BE2C (cell line): ENCODE measurements around the gene HAUS5.
A peak's percentile ranks its signal among the peaks of the same experiment; 100 is the strongest.
"Not testable (repeated sequence)": the region's sequence is repeated elsewhere in the genome, so short reads cannot be mapped to it uniquely, and the experiment has no call there.

Experiments
- DNase-seq: peaks from one replicate; pipeline ENCODE4 v3.0.0-alpha.2; 2020
- H3K27me3 ChIP-seq: fragments of 250-450 bp; sonication (Bioruptor Pico); 2 replicates; pipeline ENCODE4 v1.5.1; 2020; ENCODE audit warnings: mild to moderate bottlenecking
- H3K36me3 ChIP-seq: fragments of 250-450 bp; sonication (Bioruptor Pico); 2 replicates; pipeline ENCODE4 v1.5.1; 2020; ENCODE audit warnings: mild to moderate bottlenecking
- H3K4me1 ChIP-seq: fragments of 250-450 bp; sonication (Bioruptor Pico); 2 replicates; pipeline ENCODE4 v1.5.1; 2020
- H3K4me3 ChIP-seq: 2 replicates; pipeline ENCODE4 v1.5.1; 2011; ENCODE audit warnings: low read depth, low read length
- H3K9me3 ChIP-seq: fragments of 250-450 bp; sonication (Bioruptor Pico); 2 replicates; pipeline ENCODE4 v1.5.1; 2020
- TF ChIP-seq, protein P1 (sequence below): IDR thresholded peaks from 2 replicates; pipeline ENCODE4 v1.5.1; 2012; ENCODE audit warnings: mild to moderate bottlenecking, low read depth, low read length

Gene HAUS5

DNA sequence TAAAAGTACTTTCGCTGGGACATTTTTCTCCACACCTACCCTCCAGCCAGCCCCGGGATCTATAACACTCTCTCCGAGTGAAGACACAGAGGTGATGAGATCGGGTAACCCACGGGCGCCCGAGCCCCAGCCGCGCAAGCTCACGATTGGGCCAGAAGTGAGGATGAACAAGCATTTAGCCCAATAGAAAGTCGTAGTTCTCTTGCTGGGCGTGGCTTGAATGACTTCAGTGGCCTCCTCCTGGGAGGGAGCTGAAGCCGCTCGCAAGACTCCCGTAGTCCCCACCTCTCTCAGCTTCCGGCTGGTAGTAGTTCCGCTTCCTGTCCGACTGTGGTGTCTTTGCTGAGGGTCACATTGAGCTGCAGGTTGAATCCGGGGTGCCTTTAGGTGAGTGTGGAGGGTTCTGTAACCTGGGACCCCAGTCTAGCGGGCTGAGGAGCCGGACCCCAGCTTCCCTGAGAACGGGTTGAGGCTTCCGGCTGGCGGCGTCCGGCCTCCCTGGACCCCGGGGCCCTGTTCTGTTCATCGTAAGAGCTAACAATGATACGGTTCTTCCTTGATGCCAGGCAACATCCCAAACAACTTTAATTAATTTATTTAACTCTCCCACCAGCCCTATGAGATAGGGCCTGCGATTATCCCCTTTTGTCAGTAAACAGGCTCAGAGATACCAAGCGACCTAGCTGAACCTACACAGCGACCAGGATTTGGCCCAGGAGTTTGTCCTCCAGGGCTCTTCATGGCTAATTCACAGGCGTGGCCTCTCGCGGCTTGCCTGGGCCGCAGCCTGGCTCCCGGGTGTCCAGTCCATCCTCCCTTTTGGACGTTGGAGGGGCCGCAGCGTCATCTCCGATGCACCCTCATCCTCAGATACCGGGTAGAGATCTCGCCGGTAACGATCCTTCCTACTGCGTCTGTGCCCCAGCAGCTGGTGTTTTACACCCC is 35.8 kb downstream of the HAUS5 start, which contains the start of gene COX6B1:
COX6B1 (plus strand) TSS at position 307 of the 945 bp plus-strand sequence. CDS start 2,921 bp downstream, outside the sequence.
- DNase-seq = peak; percentile 95
- H3K4me1 ChIP-seq = no peaks in the 10 kb centered on the region
- H3K36me3 ChIP-seq = peaks cover 26% of the 10 kb centered on the region
- H3K27me3 ChIP-seq = no peaks in the 10 kb centered on the region
- peak within 1 kb of the TSS; percentile 68 for H3K4me3 ChIP-seq
- H3K9me3 ChIP-seq = no peaks in the 10 kb centered on the region
- TF ChIP-seq, protein P1, sequence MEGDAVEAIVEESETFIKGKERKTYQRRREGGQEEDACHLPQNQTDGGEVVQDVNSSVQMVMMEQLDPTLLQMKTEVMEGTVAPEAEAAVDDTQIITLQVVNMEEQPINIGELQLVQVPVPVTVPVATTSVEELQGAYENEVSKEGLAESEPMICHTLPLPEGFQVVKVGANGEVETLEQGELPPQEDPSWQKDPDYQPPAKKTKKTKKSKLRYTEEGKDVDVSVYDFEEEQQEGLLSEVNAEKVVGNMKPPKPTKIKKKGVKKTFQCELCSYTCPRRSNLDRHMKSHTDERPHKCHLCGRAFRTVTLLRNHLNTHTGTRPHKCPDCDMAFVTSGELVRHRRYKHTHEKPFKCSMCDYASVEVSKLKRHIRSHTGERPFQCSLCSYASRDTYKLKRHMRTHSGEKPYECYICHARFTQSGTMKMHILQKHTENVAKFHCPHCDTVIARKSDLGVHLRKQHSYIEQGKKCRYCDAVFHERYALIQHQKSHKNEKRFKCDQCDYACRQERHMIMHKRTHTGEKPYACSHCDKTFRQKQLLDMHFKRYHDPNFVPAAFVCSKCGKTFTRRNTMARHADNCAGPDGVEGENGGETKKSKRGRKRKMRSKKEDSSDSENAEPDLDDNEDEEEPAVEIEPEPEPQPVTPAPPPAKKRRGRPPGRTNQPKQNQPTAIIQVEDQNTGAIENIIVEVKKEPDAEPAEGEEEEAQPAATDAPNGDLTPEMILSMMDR = no peak

DNA sequence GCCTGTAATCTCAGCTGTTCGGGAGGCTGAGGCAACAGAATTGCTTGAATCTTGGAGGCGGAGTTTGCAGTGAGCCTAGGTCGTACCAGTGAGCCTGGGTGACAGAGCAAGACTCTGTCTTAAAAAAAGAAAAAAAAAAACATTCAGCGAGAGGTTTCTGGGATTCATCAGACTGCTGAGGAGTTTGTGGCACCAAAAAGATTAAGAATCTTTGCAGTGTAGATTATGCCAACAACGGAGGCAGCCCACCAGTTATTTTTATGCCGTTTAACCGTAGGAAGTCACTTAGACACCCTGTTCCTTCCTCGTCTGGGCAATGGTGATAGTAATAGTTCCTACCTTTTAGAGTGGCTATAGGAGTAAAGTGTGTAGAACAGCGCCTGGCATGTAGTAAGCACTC is 38.0 kb downstream of the HAUS5 start:
- Histone ChIP-seq H3K27me3 (no peaks in the 10 kb centered on the region), H3K4me3 (no peak overlapping the region), H3K36me3 (peaks cover 44% of the 10 kb centered on the region), H3K9me3 (no peaks in the 10 kb centered on the region), H3K4me1 (no peaks in the 10 kb centered on the region)
- TF ChIP-seq, protein P1 = no peak
- DNase-seq = no peak

DNA sequence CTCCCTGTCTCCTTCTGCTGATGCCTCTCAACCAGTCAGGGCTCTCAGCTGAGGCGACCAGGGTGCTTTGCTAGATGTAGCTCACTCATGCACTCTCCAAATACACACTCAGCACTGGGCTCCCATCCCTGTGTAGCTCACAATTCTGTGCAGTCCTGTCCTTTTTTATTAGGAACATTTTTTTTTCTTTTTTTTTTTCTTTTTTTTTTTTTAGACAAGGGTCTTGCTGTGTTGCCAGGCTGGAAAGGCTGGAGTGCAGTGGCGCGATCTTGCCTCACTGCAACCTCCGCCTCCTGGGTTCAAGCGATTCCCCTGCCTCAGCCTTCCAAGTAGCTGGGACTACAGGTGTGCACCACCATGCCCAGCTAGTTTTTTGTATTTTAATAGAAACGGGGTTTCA is 42.3 kb downstream of the HAUS5 start:
- H3K27me3 ChIP-seq, H3K9me3 ChIP-seq, H3K4me3 ChIP-seq, DNase-seq, H3K4me1 ChIP-seq: not testable (repeated sequence)
- peaks cover 67% of the 10 kb centered on the region for H3K36me3 ChIP-seq

DNA sequence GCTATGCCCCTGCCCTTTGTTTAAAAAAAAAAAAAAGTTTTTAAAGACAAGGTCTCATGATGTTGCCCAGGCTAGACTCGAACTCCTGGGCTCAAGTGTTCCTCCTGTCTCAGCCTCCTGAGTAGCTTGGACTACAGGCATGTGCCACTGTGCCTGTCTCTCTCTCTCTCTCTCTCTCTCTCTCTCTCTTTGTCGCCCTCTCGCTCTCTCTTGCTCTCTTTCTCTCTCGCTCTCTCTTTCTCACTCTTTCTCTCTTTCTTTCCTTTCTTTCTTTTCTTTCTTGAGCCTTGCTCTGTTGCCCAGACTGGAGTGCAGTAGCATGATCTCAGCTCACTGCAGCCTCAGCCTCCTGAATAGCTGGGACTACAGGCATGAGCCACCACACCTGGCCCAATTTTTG is 43.1 kb downstream of the HAUS5 start:
- no peak overlapping the region for H3K4me3 ChIP-seq
- TF ChIP-seq, protein P1 = no peak
- H3K36me3 ChIP-seq = peaks cover 62% of the 10 kb centered on the region
- DNase-seq = no peak
- H3K9me3 ChIP-seq = no peaks in the 10 kb centered on the region
- H3K27me3 ChIP-seq = no peaks in the 10 kb centered on the region
- no peaks in the 10 kb centered on the region for H3K4me1 ChIP-seq

DNA sequence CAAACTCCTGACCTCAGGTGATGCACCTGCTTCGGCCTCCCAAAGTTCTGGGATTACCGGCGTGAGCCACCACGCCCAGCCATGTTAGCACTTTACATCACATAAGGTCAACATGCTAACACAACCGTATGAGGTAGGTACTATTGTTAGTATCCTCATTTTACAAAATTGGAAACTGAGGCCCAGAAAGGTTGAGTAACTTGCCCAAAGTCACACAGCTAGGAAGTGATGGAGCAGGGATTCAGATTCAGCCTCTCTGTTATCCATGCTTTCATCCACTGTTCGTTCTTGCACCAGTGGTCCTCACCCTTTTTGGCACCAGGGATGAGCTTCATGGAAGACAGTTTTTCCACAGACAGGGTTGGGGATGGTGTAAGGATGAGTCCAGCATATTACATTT is 44.2 kb downstream of the HAUS5 start:
- Histone ChIP-seq H3K4me1 (no peaks in the 10 kb centered on the region), H3K27me3 (no peaks in the 10 kb centered on the region), H3K36me3 (peaks cover 51% of the 10 kb centered on the region), H3K9me3 (no peaks in the 10 kb centered on the region), H3K4me3 (no peak overlapping the region)
- no peak for DNase-seq
- TF ChIP-seq, protein P1 = no peak

DNA sequence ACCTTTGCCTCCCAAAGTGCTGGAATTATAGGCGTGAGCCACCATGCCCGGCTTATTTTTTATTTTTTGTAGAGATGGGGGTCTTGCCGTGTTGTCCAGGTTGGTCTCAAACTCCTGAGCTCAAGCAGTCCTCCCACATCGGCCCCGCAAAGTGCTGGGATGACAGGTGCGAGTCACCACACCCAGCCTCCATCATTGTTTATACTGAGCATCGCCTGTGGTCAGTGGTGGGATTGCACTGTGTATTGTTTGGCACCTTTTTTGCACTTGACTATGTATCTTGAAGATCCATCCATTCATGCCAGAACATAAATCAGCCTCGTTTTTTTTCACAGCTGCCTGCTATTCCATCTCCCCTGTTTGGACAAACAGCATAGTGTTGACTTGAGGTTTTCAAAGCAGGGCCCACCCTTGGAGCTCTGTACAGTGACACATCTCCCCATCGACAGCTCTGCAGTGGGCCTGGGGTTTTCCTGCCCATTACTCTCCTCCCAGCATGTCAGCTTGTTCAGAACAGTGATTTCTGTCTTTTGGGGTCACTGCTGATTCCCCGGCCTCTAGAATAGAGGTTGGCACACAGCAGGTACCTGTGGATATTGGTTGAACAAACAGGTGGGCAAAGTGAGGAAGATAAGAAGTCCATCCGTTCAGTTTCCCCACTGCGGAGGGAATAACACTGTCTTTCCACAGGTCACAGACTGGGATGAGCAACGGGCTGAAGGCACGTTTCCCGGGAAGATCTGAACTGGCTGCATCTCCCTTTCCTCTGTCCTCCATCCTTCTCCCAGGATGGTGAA is 45.6 kb downstream of the HAUS5 start:
- DNase-seq = no peak
- peaks cover 43% of the 10 kb centered on the region for H3K36me3 ChIP-seq
- TF ChIP-seq, protein P1 = 0 out of 2 replicates have a peak, but pooled peaks have one; percentile 6
- no peak overlapping the region for H3K4me3 ChIP-seq
- no peaks in the 10 kb centered on the region for H3K4me1 ChIP-seq
- H3K27me3 ChIP-seq = no peaks in the 10 kb centered on the region
- no peaks in the 10 kb centered on the region for H3K9me3 ChIP-seq
